ENCODE data around the gene EIF3L. TPM values are rescaled to one million over a fixed set of nuclear protein-coding genes. Genes with fewer than 3 reads are reported as not detected.

Gene EIF3L
- total RNA-seq, 2 donors from 2014 or later = 193 to 284 TPM

DNA sequence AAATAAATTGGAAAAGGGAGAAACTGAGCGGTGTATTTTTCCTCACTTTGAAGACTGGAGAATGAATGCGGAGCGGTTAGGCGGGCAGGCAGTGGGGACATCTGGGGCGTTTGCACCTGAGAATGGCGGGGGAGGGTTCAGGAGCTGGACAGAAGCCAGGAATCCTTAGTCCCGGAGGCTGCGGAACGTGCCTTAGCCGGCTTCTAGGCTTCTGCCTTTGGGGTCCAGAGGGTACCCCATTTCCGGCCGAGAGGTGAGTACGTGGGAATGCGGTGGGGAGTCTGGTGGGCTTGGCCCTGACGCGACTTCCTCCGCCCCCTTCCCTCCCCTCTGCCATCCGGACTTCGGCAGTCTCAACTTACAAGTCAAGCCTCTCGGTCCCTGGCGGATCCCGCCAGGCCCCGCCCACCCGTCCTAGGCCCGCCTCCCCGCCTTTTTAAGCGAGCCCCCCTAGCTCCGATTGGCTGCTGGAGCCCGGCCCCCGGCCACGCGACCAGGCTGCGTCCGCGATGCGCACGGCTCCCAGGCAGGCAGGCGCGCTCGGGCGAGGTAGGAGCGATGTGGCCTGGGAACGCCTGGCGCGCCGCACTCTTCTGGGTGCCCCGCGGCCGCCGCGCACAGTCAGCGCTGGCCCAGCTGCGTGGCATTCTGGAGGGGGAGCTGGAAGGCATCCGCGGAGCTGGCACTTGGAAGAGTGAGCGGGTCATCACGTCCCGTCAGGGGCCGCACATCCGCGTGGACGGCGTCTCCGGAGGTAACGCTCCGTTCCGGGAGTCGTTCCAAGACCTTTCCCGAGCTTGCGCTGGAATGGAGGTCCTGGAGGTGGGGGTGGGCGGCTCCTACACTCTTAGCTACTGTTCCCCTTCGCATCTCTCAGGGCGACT is 41.6 kb upstream of the EIF3L start, which contains the start of gene GCAT:
TSS of gene GCAT (plus strand) at position 525 of the 884 bp plus-strand sequence. CDS start at position 559, 34 bp downstream.
- no peaks in the 10 kb centered on the region for H3K36me3 ChIP-seq
- H3K4me3 ChIP-seq = peak within 1 kb of the TSS; percentile 51 to 68
- H3K27me3 ChIP-seq = no peaks in the 10 kb centered on the region
- H3K4me1 ChIP-seq = peaks cover 0 to 50% of the 10 kb centered on the region in 2 donors
- no peaks in the 10 kb centered on the region for H3K9me3 ChIP-seq
- H3K27ac ChIP-seq = peak within 1 kb of the TSS; percentile 89 to 91
- peak; percentile 97 for DNase-seq (ENCODE audit: low spot score)
- TF ChIP-seq CTCF (IDR thresholded peaks at IDR 0.05) = no peak

DNA sequence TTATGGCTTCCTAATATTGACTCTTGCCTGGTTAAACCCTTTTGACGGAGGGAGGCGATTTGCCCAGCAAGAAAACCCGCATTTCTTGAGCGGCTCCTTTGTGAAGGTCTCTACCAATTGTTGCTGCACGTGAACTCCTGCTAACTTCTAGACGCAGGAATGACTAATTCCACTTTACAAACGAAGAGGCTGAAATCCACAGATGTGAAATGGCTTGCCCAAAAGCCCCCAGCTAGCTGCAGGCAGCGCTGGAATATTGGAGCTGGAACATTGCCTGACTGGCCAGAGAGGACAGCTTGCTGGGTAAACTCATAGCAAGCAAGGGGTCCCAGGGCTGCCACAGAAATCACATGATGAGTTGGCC is 40.9 kb upstream of the EIF3L start:
- H3K9me3 ChIP-seq = no peaks in the 10 kb centered on the region
- H3K4me1 ChIP-seq = peaks cover 0 to 44% of the 10 kb centered on the region in 2 donors
- no peaks in the 10 kb centered on the region for H3K27me3 ChIP-seq
- peak overlapping the region; percentile 89 to 91 for H3K27ac ChIP-seq
- no peak for TF ChIP-seq CTCF (IDR thresholded peaks at IDR 0.05)
- no peak for DNase-seq (ENCODE audit: low spot score)
- peak overlapping the region; percentile 51 to 68 for H3K4me3 ChIP-seq
- no peaks in the 10 kb centered on the region for H3K36me3 ChIP-seq

DNA sequence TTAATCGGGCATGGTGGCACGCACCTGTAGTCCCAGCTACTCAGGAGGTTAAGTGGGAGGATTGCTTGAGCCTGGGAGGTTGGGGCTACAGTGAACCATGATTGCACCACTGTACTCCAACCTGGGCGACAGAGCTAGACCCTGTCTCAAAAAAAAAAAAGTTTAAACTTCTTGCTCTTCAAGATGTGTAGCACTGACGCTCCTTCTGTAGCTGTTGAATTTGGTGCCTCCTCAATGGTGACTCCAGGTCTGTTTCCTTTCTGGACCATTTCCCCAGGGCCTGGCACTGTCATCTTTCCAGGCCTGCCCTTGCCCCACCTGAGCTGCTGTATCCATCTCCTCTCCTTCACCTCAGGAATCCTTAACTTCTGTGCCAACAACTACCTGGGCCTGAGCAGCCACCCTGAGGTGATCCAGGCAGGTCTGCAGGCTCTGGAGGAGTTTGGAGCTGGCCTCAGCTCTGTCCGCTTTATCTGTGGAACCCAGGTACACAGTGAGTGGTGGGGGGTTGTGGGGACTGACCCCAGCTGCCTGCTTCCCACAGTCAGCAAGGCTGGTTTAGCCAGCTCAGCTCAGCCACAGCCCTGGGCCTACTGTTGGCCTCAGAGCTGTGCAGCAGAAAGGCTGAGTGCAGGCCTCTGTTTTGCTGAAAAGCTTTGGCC is 39.4 kb upstream of the EIF3L start:
- DNase-seq (ENCODE audit: low spot score) = no peak
- Histone ChIP-seq H3K27me3 (no peaks in the 10 kb centered on the region), H3K4me3 (no peak overlapping the region), H3K36me3 (no peaks in the 10 kb centered on the region), H3K4me1 (peaks cover 0 to 32% of the 10 kb centered on the region in 2 donors), H3K9me3 (no peaks in the 10 kb centered on the region), H3K27ac (no peak overlapping the region)
- no peak for TF ChIP-seq CTCF (IDR thresholded peaks at IDR 0.05)

DNA sequence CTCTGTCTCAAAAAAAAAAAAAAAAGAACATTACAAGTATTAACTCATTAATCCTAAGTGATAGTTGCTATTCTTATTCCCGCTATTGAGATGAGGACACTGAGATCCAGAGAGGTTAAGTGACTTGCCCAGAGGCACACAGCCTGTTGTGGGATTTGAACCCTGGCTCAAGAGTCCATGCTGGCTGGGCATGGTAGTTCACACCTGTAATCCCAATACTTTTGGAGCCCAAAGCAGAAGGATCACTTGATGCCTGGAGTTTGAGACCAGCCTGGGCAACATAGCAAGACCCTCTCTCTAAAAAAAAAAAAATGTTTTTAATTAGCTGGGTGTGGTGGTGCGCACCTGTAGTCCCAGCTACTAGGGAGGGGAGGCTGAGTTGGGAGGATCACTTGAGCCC is 37.4 kb upstream of the EIF3L start:
- no peaks in the 10 kb centered on the region for H3K9me3 ChIP-seq
- no peak for DNase-seq (ENCODE audit: low spot score)
- no peak overlapping the region for H3K4me3 ChIP-seq
- peaks cover 0 to 15% of the 10 kb centered on the region in 2 donors for H3K4me1 ChIP-seq
- TF ChIP-seq CTCF (IDR thresholded peaks at IDR 0.05) = no peak
- no peaks in the 10 kb centered on the region for H3K27me3 ChIP-seq
- H3K27ac ChIP-seq = no peak overlapping the region
- no peaks in the 10 kb centered on the region for H3K36me3 ChIP-seq

GRCh38 chr22:37812869-37813678 is 36.1 kb upstream of the EIF3L start:
- no peak overlapping the region for H3K27ac ChIP-seq
- no peaks in the 10 kb centered on the region for H3K36me3 ChIP-seq
- no peak for TF ChIP-seq CTCF (IDR thresholded peaks at IDR 0.05)
- H3K27me3 ChIP-seq = no peaks in the 10 kb centered on the region
- peaks cover 0 to 15% of the 10 kb centered on the region in 2 donors for H3K4me1 ChIP-seq
- no peaks in the 10 kb centered on the region for H3K9me3 ChIP-seq
- DNase-seq (ENCODE audit: low spot score) = no peak
- no peak overlapping the region for H3K4me3 ChIP-seq
